ENCODE measurements around the gene TANGO2.

The TANGO2 gene

DNA sequence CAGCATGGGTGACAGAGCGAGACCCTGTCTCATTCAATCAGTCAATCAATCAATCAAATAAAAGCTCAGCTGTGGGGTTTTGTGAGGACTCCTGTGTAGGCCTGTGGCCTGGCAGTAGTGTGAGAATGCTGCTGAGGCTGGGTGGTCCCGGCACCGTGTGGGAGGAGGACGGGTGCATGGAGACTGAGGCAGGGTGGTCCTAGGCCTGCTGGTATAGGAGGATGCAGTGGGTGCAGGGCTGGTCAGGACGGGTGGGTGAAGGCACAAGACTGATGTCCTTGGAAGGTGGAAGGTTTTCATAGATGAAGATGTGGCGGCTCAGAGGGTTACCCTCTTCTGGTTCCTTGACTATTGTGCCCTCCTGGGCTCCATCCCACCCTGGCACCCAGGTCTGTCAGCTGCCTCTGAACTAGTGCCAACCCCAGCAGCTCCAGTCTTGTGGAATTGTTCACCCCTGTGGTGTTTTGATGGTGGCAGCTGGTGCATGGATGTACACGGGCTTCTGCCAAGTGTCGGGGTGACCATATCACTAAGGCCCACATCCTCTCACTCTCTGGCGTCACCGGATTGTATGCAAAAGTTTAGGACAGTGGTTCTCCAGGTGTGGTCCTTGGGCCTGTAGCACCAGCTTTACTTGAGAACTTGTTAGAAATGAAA is 23.7 kb downstream of the TANGO2 start:
- Histone ChIP-seq H3K79me2 (ENCODE audit: insufficient read depth, low read length) (no peaks in the 10 kb centered on the region), H3K9me3 (ENCODE audit: low read length) (peaks cover 3% of the 10 kb centered on the region; the same call in 1 of the 2 replicates), H2AFZ (ENCODE audit: low read length) (no peak overlapping the region), H3K36me3 (ENCODE audit: insufficient read depth, low read length) (peaks cover 33% of the 10 kb centered on the region), H3K4me3 (ENCODE audit: low read depth, low read length, poor library complexity, severe bottlenecking) (no peak overlapping the region), H3K27ac (ENCODE audit: low read depth, low read length, poor library complexity, severe bottlenecking) (no peak overlapping the region), H3K4me2 (ENCODE audit: low read length) (no peak overlapping the region), H3K9ac (ENCODE audit: low read length) (no peak overlapping the region), H3F3A (ENCODE audit: insufficient read depth, low read length) (no peaks in the 10 kb centered on the region), H3K9me2 (ENCODE audit: low read depth, low read length) (no peaks in the 10 kb centered on the region), H4K20me1 (ENCODE audit: insufficient read depth, low read length) (no peaks in the 10 kb centered on the region), H3K4me1 (ENCODE audit: insufficient read depth, low read length, severe bottlenecking) (no peaks in the 10 kb centered on the region), H3K27me3 (ENCODE audit: insufficient read depth, low read length) (no peaks in the 10 kb centered on the region)
- TF ChIP-seq EZH2 (IDR thresholded peaks at IDR 0.05; ENCODE audit: borderline replicate concordance, low read length): no peak
- TF ChIP-seq, protein P1, sequence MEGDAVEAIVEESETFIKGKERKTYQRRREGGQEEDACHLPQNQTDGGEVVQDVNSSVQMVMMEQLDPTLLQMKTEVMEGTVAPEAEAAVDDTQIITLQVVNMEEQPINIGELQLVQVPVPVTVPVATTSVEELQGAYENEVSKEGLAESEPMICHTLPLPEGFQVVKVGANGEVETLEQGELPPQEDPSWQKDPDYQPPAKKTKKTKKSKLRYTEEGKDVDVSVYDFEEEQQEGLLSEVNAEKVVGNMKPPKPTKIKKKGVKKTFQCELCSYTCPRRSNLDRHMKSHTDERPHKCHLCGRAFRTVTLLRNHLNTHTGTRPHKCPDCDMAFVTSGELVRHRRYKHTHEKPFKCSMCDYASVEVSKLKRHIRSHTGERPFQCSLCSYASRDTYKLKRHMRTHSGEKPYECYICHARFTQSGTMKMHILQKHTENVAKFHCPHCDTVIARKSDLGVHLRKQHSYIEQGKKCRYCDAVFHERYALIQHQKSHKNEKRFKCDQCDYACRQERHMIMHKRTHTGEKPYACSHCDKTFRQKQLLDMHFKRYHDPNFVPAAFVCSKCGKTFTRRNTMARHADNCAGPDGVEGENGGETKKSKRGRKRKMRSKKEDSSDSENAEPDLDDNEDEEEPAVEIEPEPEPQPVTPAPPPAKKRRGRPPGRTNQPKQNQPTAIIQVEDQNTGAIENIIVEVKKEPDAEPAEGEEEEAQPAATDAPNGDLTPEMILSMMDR (IDR thresholded peaks at IDR 0.05; ENCODE audit: low read length): no peak

DNA sequence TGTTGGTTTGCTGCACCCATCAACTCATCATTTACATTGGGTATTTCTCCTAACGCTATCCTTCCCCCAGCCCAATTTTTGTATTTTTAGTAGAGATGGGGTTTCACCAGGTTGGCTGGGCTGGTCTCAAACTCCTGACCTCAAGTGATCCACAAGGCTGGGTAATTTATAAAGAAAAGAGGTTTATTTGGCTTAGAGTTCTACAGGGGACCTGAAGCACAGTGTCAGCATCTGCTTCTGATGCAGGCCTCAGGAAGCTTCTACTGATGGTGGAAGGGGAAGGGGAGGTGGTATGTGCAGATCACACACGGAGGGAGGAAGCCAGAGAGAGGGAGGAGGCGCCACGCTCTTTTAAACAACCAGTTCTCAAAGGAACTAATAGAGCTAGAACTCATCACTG is 25.8 kb downstream of the TANGO2 start:
- H3K4me2 ChIP-seq (ENCODE audit: low read length): no peak overlapping the region
- TF ChIP-seq EZH2 (IDR thresholded peaks at IDR 0.05; ENCODE audit: borderline replicate concordance, low read length): no peak
- TF ChIP-seq, protein P1 (IDR thresholded peaks at IDR 0.05; ENCODE audit: low read length): no peak
- H3K9ac ChIP-seq (ENCODE audit: low read length): no peak overlapping the region
- no peak overlapping the region for H3K27ac ChIP-seq (ENCODE audit: low read depth, low read length, poor library complexity, severe bottlenecking)
- H3F3A ChIP-seq (ENCODE audit: insufficient read depth, low read length): no peaks in the 10 kb centered on the region
- no peak overlapping the region for H2AFZ ChIP-seq (ENCODE audit: low read length)
- H3K79me2 ChIP-seq (ENCODE audit: insufficient read depth, low read length): no peaks in the 10 kb centered on the region
- peaks cover 33% of the 10 kb centered on the region for H3K36me3 ChIP-seq (ENCODE audit: insufficient read depth, low read length)
- no peaks in the 10 kb centered on the region for H3K9me2 ChIP-seq (ENCODE audit: low read depth, low read length)
- H3K9me3 ChIP-seq (ENCODE audit: low read length): peaks cover 3% of the 10 kb centered on the region; the same call in 1 of the 2 replicates
- no peaks in the 10 kb centered on the region for H4K20me1 ChIP-seq (ENCODE audit: insufficient read depth, low read length)
- no peaks in the 10 kb centered on the region for H3K27me3 ChIP-seq (ENCODE audit: insufficient read depth, low read length)
- H3K4me1 ChIP-seq (ENCODE audit: insufficient read depth, low read length, severe bottlenecking): no peaks in the 10 kb centered on the region
- no peak overlapping the region for H3K4me3 ChIP-seq (ENCODE audit: low read depth, low read length, poor library complexity, severe bottlenecking)

DNA sequence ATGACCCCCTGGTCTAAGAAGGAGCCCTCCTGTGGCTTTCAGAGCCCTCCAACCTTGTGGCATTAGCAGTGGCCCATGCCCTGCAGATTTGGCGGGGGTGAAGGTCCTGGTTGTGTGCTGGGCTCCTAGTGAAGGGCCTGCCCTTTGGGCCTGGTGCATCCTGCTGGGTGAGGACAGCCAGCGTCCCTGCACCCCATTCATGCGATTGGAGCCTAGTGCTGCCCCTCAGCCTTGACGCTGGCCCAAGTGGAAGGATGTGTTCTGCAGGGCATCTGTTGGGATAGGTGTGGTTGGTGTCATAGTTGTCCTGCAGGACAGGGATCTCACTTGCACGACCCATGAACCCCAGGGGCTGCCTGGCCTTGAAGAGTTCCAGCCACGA is 31.0 kb downstream of the TANGO2 start:
- TF ChIP-seq EZH2 (IDR thresholded peaks at IDR 0.05; ENCODE audit: borderline replicate concordance, low read length): no peak
- TF ChIP-seq, protein P1 (IDR thresholded peaks at IDR 0.05; ENCODE audit: low read length): no peak
- H2AFZ ChIP-seq (ENCODE audit: low read length): no peak overlapping the region
- no peaks in the 10 kb centered on the region for H3K9me2 ChIP-seq (ENCODE audit: low read depth, low read length)
- no peaks in the 10 kb centered on the region for H4K20me1 ChIP-seq (ENCODE audit: insufficient read depth, low read length)
- peaks cover 35% of the 10 kb centered on the region for H3K36me3 ChIP-seq (ENCODE audit: insufficient read depth, low read length)
- no peak overlapping the region for H3K27ac ChIP-seq (ENCODE audit: low read depth, low read length, poor library complexity, severe bottlenecking)
- H3K4me2 ChIP-seq (ENCODE audit: low read length): no peak overlapping the region
- no peaks in the 10 kb centered on the region for H3K79me2 ChIP-seq (ENCODE audit: insufficient read depth, low read length)
- H3K4me3 ChIP-seq (ENCODE audit: low read depth, low read length, poor library complexity, severe bottlenecking): no peak overlapping the region
- no peak overlapping the region for H3K9ac ChIP-seq (ENCODE audit: low read length)
- H3K4me1 ChIP-seq (ENCODE audit: insufficient read depth, low read length, severe bottlenecking): no peaks in the 10 kb centered on the region
- no peaks in the 10 kb centered on the region for H3K27me3 ChIP-seq (ENCODE audit: insufficient read depth, low read length)
- peaks cover 3% of the 10 kb centered on the region; the same call in 1 of the 2 replicates for H3K9me3 ChIP-seq (ENCODE audit: low read length)
- no peaks in the 10 kb centered on the region for H3F3A ChIP-seq (ENCODE audit: insufficient read depth, low read length)
